Mesenchymal stem cell (in vitro differentiated cells and primary cell): Measurements from ENCODE around the gene TMEFF1. TPM values are rescaled to one million over a fixed set of nuclear protein-coding genes. Genes with fewer than 3 reads are reported as not detected.

Experiments
- DNase-seq: peaks from one replicate; pipeline ENCODE4 v3.0.0-alpha.2; 2013
- H2AFZ ChIP-seq: one replicate; pipeline ENCODE4 v1.6.1; 2013; ENCODE audit warnings: low read depth, mild to moderate bottlenecking, control low read depth, inconsistent platforms, low read length, moderate library complexity
- H2AK5ac ChIP-seq: 2 replicates; pipeline ENCODE4 v1.6.1; 2013; ENCODE audit warnings: low read length, moderate library complexity, mild to moderate bottlenecking, inconsistent platforms; ENCODE audit not compliant: severe bottlenecking
- H2BK120ac ChIP-seq: one replicate; pipeline ENCODE4 v1.6.1; 2013; ENCODE audit warnings: low read depth, mild to moderate bottlenecking, inconsistent platforms, low read length, moderate library complexity
- H2BK12ac ChIP-seq, 2 experiments: one replicate each; pipeline ENCODE4 v1.6.1; 2013; ENCODE audit warnings: inconsistent platforms in 2 of 2, low read length in 2 of 2, mild to moderate bottlenecking in 2 of 2, moderate library complexity in 2 of 2, control low read depth in 1 of 2
- H2BK15ac ChIP-seq: one replicate; pipeline ENCODE4 v1.6.1; 2013; ENCODE audit warnings: mild to moderate bottlenecking, low read depth, inconsistent platforms; ENCODE audit not compliant: poor library complexity, severe bottlenecking
- H2BK5ac ChIP-seq: 2 replicates; pipeline ENCODE4 v1.6.1; 2013; ENCODE audit warnings: low read depth, mild to moderate bottlenecking, low read length, control low read depth, inconsistent platforms; ENCODE audit not compliant: poor library complexity, severe bottlenecking
- H3K14ac ChIP-seq, 2 experiments: one replicate each; pipeline ENCODE4 v1.6.1; 2013; ENCODE audit warnings: inconsistent platforms in 2 of 2, low read length in 2 of 2, control low read depth in 1 of 2, mild to moderate bottlenecking in 1 of 2, moderate library complexity in 1 of 2
- H3K18ac ChIP-seq, 2 experiments: one replicate each; pipeline ENCODE4 v1.6.1; 2013; ENCODE audit warnings: inconsistent platforms in 2 of 2, low read length in 2 of 2, control low read depth in 1 of 2, low read depth in 1 of 2, mild to moderate bottlenecking in 1 of 2
- H3K23ac ChIP-seq, 2 experiments: one replicate each; pipeline ENCODE4 v1.6.1; 2013; ENCODE audit warnings: inconsistent platforms in 2 of 2, low read length in 2 of 2, mild to moderate bottlenecking in 2 of 2, moderate library complexity in 2 of 2, control low read depth in 1 of 2
- H3K27ac ChIP-seq: 2 replicates; pipeline ENCODE4 v1.5.1; 2013; ENCODE audit warnings: mild to moderate bottlenecking, moderate library complexity, low read length, control low read depth, inconsistent platforms; ENCODE audit not compliant: poor library complexity, severe bottlenecking
- H3K27me3 ChIP-seq, 2 experiments: 2 replicates each; pipeline versions ENCODE4 v1.6.1 to v1.7.0; 2013; ENCODE audit warnings: low read length in 2 of 2, mild to moderate bottlenecking in 2 of 2, moderate library complexity in 2 of 2, control low read depth in 1 of 2, inconsistent platforms in 1 of 2; ENCODE audit not compliant: control insufficient read depth in 1 of 2, insufficient read depth in 1 of 2
- H3K36me3 ChIP-seq, 2 experiments: 2 replicates each; pipeline versions ENCODE4 v1.6.1 to v1.7.0; 2013; ENCODE audit warnings: low read length in 2 of 2, control low read depth in 1 of 2, inconsistent platforms in 1 of 2, low read depth in 1 of 2, mild to moderate bottlenecking in 1 of 2; ENCODE audit not compliant: insufficient read depth in 2 of 2, control insufficient read depth in 1 of 2
- H3K4ac ChIP-seq, 2 experiments: one replicate each; pipeline ENCODE4 v1.6.1; 2013; ENCODE audit warnings: inconsistent platforms in 2 of 2, low read length in 2 of 2, mild to moderate bottlenecking in 2 of 2, moderate library complexity in 2 of 2, control low read depth in 1 of 2, low read depth in 1 of 2
- H3K4me1 ChIP-seq: 2 replicates; pipeline ENCODE4 v1.6.1; 2013; ENCODE audit warnings: low read depth, low read length, control low read depth; ENCODE audit not compliant: control insufficient read depth, insufficient read depth
- H3K4me2 ChIP-seq: 2 replicates; pipeline ENCODE4 v1.6.1; 2013; ENCODE audit warnings: low read length, mild to moderate bottlenecking, inconsistent platforms; ENCODE audit not compliant: poor library complexity, severe bottlenecking
- H3K4me3 ChIP-seq, 2 experiments: 2 replicates each; pipeline versions ENCODE4 v1.5.1 to v1.7.0; 2013; ENCODE audit warnings: low read length in 2 of 2, mild to moderate bottlenecking in 2 of 2, control low read depth in 1 of 2, low read depth in 1 of 2; ENCODE audit not compliant: insufficient read depth in 1 of 2
- H3K79me1 ChIP-seq: replicated peaks from 2 replicates; pipeline ENCODE4 v1.6.1; 2013; ENCODE audit warnings: mild to moderate bottlenecking, control low read depth, low read length, inconsistent platforms; ENCODE audit not compliant: poor library complexity, severe bottlenecking
- H3K9ac ChIP-seq: 2 replicates; pipeline ENCODE4 v1.7.0; 2013; ENCODE audit warnings: mild to moderate bottlenecking, low read length, moderate library complexity
- H3K9me3 ChIP-seq: 2 replicates; pipeline ENCODE4 v1.7.0; 2013; ENCODE audit warnings: mild to moderate bottlenecking, low read length; ENCODE audit not compliant: control insufficient read depth
- H4K8ac ChIP-seq: one replicate; pipeline ENCODE4 v1.6.1; 2013; ENCODE audit warnings: inconsistent platforms, mild to moderate bottlenecking, low read length, moderate library complexity
- H4K91ac ChIP-seq: one replicate; pipeline ENCODE4 v1.6.1; 2013; ENCODE audit warnings: mild to moderate bottlenecking, low read length, inconsistent platforms
- WGBS: methylation state at CpG from one replicate; pipeline ENCODE4 v1.1.7; 2013; ENCODE audit warnings: mixed read lengths; 5-methylcytosine and 5-hydroxymethylcytosine counted together
- polyA plus RNA-seq, 2 experiments: library from polyadenylated mRNA; stranded (reverse); fragments of 200-250 nt; gene quantifications; one replicate each; pipeline ENCODE4 v1.2.3, GENCODE V29; 2013

Gene TMEFF1
- 0.21 TPM for polyA plus RNA-seq (2013, experiment 1 of 2)
- 0.30 TPM for polyA plus RNA-seq (2013, experiment 2 of 2)

- peak within 1 kb of the TSS; percentile 28 to 54 for H3K18ac ChIP-seq
- H2BK15ac ChIP-seq: no peak within 1 kb of the TSS
- peak within 1 kb of the TSS; percentile 82 for H3K4me3 ChIP-seq
- H4K91ac ChIP-seq: peak within 1 kb of the TSS; percentile 28
- no peak within 1 kb of the TSS for H3K27ac ChIP-seq
- H3K14ac ChIP-seq: peak within 1 kb of the TSS in 1 of 2 experiments; percentile 77
- peak within 1 kb of the TSS; percentile 23 for H2BK120ac ChIP-seq
- H3K9me3 ChIP-seq: no peaks in the 10 kb centered on the region
- H2BK5ac ChIP-seq: no peak within 1 kb of the TSS
- H3K23ac ChIP-seq: peak within 1 kb of the TSS in 1 of 2 experiments; percentile 67
- no peak within 1 kb of the TSS for H2AK5ac ChIP-seq
- peaks cover 16% of the 10 kb centered on the region for H3K79me1 ChIP-seq
- 1% methylated on average over 37 of the region's 54 CpGs for WGBS
- H3K36me3 ChIP-seq: no peaks in the 10 kb centered on the region
- DNase-seq: peak; percentile 27
- peak within 1 kb of the TSS; percentile 99 for H3K4me2 ChIP-seq
- H3K9ac ChIP-seq: peak within 1 kb of the TSS; percentile 72
- H3K27me3 ChIP-seq: peaks cover 0 to 5% of the 10 kb centered on the region in 2 experiments
- peak within 1 kb of the TSS; percentile 33 for H2AFZ ChIP-seq
- peak within 1 kb of the TSS; percentile 69 for H4K8ac ChIP-seq
- peak within 1 kb of the TSS in 1 of 2 experiments; percentile 32 for H3K4ac ChIP-seq
- H3K4me1 ChIP-seq: peaks cover 7% of the 10 kb centered on the region
- H2BK12ac ChIP-seq: no peak within 1 kb of the TSS
Measured at GRCh38 chr9:100472788-100473275, at the start of gene TMEFF1. TSS of gene TMEFF1 (plus strand) at chr9:100473149. CDS start at chr9:100473545, 396 bp downstream.

DNA sequence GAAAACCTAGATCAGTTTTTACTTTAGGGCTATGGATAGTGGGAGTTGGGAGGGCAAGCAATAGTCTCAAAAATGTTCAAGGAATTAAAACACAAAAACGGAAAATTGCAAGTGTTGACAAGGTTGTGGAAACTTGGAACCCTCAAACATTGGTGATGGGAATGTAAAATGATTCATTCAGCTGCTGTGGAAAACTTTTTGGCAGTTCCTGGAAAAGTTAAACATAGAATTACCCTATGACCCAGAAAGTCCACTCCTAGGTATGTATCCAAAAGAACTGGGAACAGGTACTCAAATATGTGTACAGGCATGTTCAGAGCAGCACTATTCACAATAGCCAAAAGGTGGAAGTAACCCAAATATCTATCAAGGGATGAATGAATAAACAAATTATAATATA, 47.2 kb upstream of the TMEFF1 start:
- Histone ChIP-seq H3K4me2 (no peak overlapping the region), H2BK5ac (no peak overlapping the region), H2BK120ac (no peak overlapping the region), H4K8ac (no peak overlapping the region), H3K79me1 (no peaks in the 10 kb centered on the region), H3K9ac (peak overlapping the region; percentile 92), H3K27me3 (no peaks in the 10 kb centered on the region), H3K36me3 (peaks cover 0 to 3% of the 10 kb centered on the region in 2 experiments), H3K18ac (no peak overlapping the region), H3K27ac (peak overlapping the region; percentile 99), H2AK5ac (no peak overlapping the region), H3K14ac (no peak overlapping the region), H2BK12ac (no peak overlapping the region), H2BK15ac (no peak overlapping the region), H3K9me3 (no peaks in the 10 kb centered on the region), H4K91ac (no peak overlapping the region), H3K4me3 (peak overlapping the region in 1 of 2 experiments; percentile 78), H2AFZ (no peak overlapping the region), H3K4me1 (peaks cover 9% of the 10 kb centered on the region), H3K4ac (no peak overlapping the region), H3K23ac (no peak overlapping the region)
- WGBS: 62% methylated on average over 1 of the region's 1 CpG
- DNase-seq: peak; percentile 25

DNA sequence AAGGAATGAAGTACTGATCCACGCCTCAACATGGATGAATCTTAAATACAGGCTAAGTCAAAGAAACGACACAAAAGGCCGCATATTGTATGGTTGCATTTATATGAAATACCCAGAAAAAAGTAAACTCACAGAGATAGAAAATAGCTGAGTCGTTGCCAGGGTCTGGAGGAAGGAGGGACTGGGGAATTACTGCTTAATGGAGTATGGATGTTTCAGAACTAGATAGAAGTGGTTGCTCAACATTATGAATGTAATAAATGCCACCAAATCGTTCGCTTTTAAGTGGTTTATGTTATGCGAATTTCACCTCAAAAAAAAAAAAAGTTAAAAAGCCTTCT, 46.8 kb upstream of the TMEFF1 start:
- WGBS: 41% methylated on average over 7 of the region's 7 CpGs
- H3K9ac ChIP-seq: peak overlapping the region; percentile 92
- H3K23ac ChIP-seq: no peak overlapping the region
- H2BK120ac ChIP-seq: no peak overlapping the region
- H3K4me2 ChIP-seq: peak overlapping the region; percentile 87
- H4K8ac ChIP-seq: no peak overlapping the region
- no peak overlapping the region for H4K91ac ChIP-seq
- H2AFZ ChIP-seq: no peak overlapping the region
- peaks cover 9% of the 10 kb centered on the region for H3K4me1 ChIP-seq
- no peak overlapping the region for H3K4ac ChIP-seq
- H3K9me3 ChIP-seq: no peaks in the 10 kb centered on the region
- H3K18ac ChIP-seq: peak overlapping the region in 1 of 2 experiments; percentile 17
- H3K27me3 ChIP-seq: no peaks in the 10 kb centered on the region
- H2AK5ac ChIP-seq: no peak overlapping the region
- no peak overlapping the region for H2BK15ac ChIP-seq
- H3K36me3 ChIP-seq: peaks cover 0 to 3% of the 10 kb centered on the region in 2 experiments
- H2BK12ac ChIP-seq: no peak overlapping the region
- H3K14ac ChIP-seq: no peak overlapping the region
- H2BK5ac ChIP-seq: peak overlapping the region; percentile 99
- DNase-seq: no peak
- H3K79me1 ChIP-seq: no peaks in the 10 kb centered on the region
- H3K4me3 ChIP-seq: peak overlapping the region in 1 of 2 experiments; percentile 78
- peak overlapping the region; percentile 99 for H3K27ac ChIP-seq

DNA sequence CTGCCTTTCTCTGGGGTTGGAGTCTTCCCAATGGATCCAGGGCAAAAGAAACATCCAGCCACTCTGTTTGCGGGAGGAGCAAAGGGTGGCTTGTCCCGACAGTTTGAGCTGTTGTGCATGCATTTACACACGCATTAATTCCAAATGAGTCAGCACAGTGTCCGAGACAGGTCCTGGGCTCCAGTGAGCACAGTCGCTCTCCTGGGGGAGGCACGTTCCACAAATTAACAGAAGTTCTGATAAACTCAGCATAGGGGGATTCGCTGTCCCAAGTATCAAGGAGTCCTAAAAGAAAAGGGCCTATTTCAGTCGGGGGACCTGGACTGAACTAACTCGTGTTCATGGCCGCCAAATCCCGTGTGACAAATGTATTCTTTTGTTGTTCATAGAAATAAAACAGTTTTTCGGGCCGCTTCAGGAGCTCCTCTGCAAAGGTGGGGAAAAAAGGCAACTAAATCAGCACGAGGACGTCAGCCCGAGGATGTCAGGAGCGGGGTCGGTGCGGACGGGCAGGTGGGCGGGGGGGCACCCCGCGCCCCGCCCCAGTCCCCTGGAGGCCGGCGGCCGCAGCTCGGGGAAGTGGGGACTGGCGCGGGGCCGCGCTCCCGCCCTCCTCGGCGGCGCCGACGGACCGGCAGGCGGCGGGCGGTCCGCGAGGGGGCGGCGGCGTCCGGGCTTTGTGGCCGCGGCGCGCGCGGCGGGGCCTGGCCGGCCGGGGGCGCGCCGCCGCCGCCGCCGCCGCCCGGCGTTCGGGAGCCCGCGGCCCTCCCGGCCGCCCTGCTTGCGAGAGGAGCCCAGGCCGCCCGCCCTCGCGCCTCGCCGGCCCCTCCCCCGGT, 46.2 kb upstream of the TMEFF1 start, which contains the start of gene MSANTD3:
Gene MSANTD3 (plus strand): TSS at position 614 of the 836 bp plus-strand sequence. CDS start 14,796 bp downstream, outside the sequence.
- Histone ChIP-seq H3K4ac (peak within 1 kb of the TSS; percentile 87 to 96), H3K14ac (peak within 1 kb of the TSS; percentile 3 to 95), H2BK15ac (peak within 1 kb of the TSS; percentile 89), H3K9me3 (no peaks in the 10 kb centered on the region), H3K4me2 (peak within 1 kb of the TSS; percentile 87), H4K8ac (peak within 1 kb of the TSS; percentile 94), H2BK5ac (peak within 1 kb of the TSS; percentile 99), H3K36me3 (peaks cover under 1 to 8% of the 10 kb centered on the region in 2 experiments), H3K4me1 (peaks cover 12% of the 10 kb centered on the region), H3K27ac (peak within 1 kb of the TSS; percentile 99), H3K18ac (peak within 1 kb of the TSS; percentile 91 to 97), H3K23ac (peak within 1 kb of the TSS in 1 of 2 experiments; percentile 69), H3K4me3 (peak within 1 kb of the TSS; percentile 79 to 86), H2AFZ (peak within 1 kb of the TSS; percentile 39), H2AK5ac (peak within 1 kb of the TSS; percentile 48), H3K9ac (peak within 1 kb of the TSS; percentile 98), H4K91ac (peak within 1 kb of the TSS; percentile 80), H3K79me1 (no peaks in the 10 kb centered on the region), H2BK120ac (peak within 1 kb of the TSS; percentile 98), H2BK12ac (peak within 1 kb of the TSS; percentile 66 to 72), H3K27me3 (no peaks in the 10 kb centered on the region)
- DNase-seq: peak; percentile 92
- under 1% methylated on average over 24 of the region's 80 CpGs for WGBS
